ENCODE measurements around the gene CRELD1.

The CRELD1 gene

GRCh38 chr3:9908286-9908685, 25.3 kb upstream of the CRELD1 start:
- Histone ChIP-seq H3K4me1 (ENCODE audit: control insufficient read depth, insufficient read depth, low read length) (peaks cover 24% of the 10 kb centered on the region), H3K4me2 (ENCODE audit: low read length) (no peak overlapping the region), H3K36me3 (ENCODE audit: insufficient read depth, low read length) (no peaks in the 10 kb centered on the region), H3K9me3 (replicated peaks; ENCODE audit: low read length) (no peaks in the 10 kb centered on the region), H3K4me3 (ENCODE audit: low read length) (no peak overlapping the region), H3K9ac (ENCODE audit: low read depth, low read length) (no peak overlapping the region), H3K27me3 (ENCODE audit: control insufficient read depth, insufficient read depth, low read length) (no peaks in the 10 kb centered on the region)

GRCh38 chr3:9909221-9910013, 24.2 kb upstream of the CRELD1 start:
- Histone ChIP-seq H3K4me3 (ENCODE audit: low read length) (no peak overlapping the region), H3K9me3 (replicated peaks; ENCODE audit: low read length) (no peaks in the 10 kb centered on the region), H3K4me2 (ENCODE audit: low read length) (no peak overlapping the region), H3K9ac (ENCODE audit: low read depth, low read length) (no peak overlapping the region), H3K27me3 (ENCODE audit: control insufficient read depth, insufficient read depth, low read length) (no peaks in the 10 kb centered on the region), H3K4me1 (ENCODE audit: control insufficient read depth, insufficient read depth, low read length) (peaks cover 27% of the 10 kb centered on the region), H3K36me3 (ENCODE audit: insufficient read depth, low read length) (no peaks in the 10 kb centered on the region)

GRCh38 chr3:9911863-9912262, 21.8 kb upstream of the CRELD1 start:
- no peaks in the 10 kb centered on the region for H3K27me3 ChIP-seq (ENCODE audit: control insufficient read depth, insufficient read depth, low read length)
- no peaks in the 10 kb centered on the region for H3K36me3 ChIP-seq (ENCODE audit: insufficient read depth, low read length)
- no peaks in the 10 kb centered on the region for H3K9me3 ChIP-seq (replicated peaks; ENCODE audit: low read length)

GRCh38 chr3:9912294-9912935, 21.2 kb upstream of the CRELD1 start:
- Histone ChIP-seq H3K36me3 (ENCODE audit: insufficient read depth, low read length) (no peaks in the 10 kb centered on the region), H3K4me3 (ENCODE audit: low read length) (no peak overlapping the region), H3K4me1 (ENCODE audit: control insufficient read depth, insufficient read depth, low read length) (peaks cover 54% of the 10 kb centered on the region)

More at GRCh38 chr3:9911863-9912262, 21.8 kb upstream of the CRELD1 start:
- peaks cover 49% of the 10 kb centered on the region for H3K4me1 ChIP-seq (ENCODE audit: control insufficient read depth, insufficient read depth, low read length)
- no peak overlapping the region for H3K4me2 ChIP-seq (ENCODE audit: low read length)
- no peak overlapping the region for H3K4me3 ChIP-seq (ENCODE audit: low read length)
- no peak overlapping the region for H3K9ac ChIP-seq (ENCODE audit: low read depth, low read length)

GRCh38 chr3:9913601-9914000, 20.0 kb upstream of the CRELD1 start:
- Histone ChIP-seq H3K4me3 (ENCODE audit: low read length) (no peak overlapping the region), H3K9ac (ENCODE audit: low read depth, low read length) (no peak overlapping the region), H3K4me2 (ENCODE audit: low read length) (no peak overlapping the region), H3K36me3 (ENCODE audit: insufficient read depth, low read length) (no peaks in the 10 kb centered on the region), H3K4me1 (ENCODE audit: control insufficient read depth, insufficient read depth, low read length) (peaks cover 64% of the 10 kb centered on the region), H3K27me3 (ENCODE audit: control insufficient read depth, insufficient read depth, low read length) (no peaks in the 10 kb centered on the region), H3K9me3 (replicated peaks; ENCODE audit: low read length) (no peaks in the 10 kb centered on the region)

More at GRCh38 chr3:9912294-9912935, 21.2 kb upstream of the CRELD1 start:
- Histone ChIP-seq H3K27me3 (ENCODE audit: control insufficient read depth, insufficient read depth, low read length) (no peaks in the 10 kb centered on the region), H3K9me3 (replicated peaks; ENCODE audit: low read length) (no peaks in the 10 kb centered on the region), H3K4me2 (ENCODE audit: low read length) (no peak overlapping the region), H3K9ac (ENCODE audit: low read depth, low read length) (no peak overlapping the region)

GRCh38 chr3:9914011-9914410, 19.6 kb upstream of the CRELD1 start:
- H3K4me3 ChIP-seq (ENCODE audit: low read length), result no peak overlapping the region
- no peak overlapping the region for H3K4me2 ChIP-seq (ENCODE audit: low read length)
- H3K9me3 ChIP-seq (replicated peaks; ENCODE audit: low read length), result no peaks in the 10 kb centered on the region
- H3K4me1 ChIP-seq (ENCODE audit: control insufficient read depth, insufficient read depth, low read length), result peaks cover 64% of the 10 kb centered on the region
- H3K36me3 ChIP-seq (ENCODE audit: insufficient read depth, low read length), result no peaks in the 10 kb centered on the region
- H3K27me3 ChIP-seq (ENCODE audit: control insufficient read depth, insufficient read depth, low read length), result no peaks in the 10 kb centered on the region
- H3K9ac ChIP-seq (ENCODE audit: low read depth, low read length), result no peak overlapping the region

GRCh38 chr3:9914559-9915253, 18.9 kb upstream of the CRELD1 start:
- H3K27me3 ChIP-seq (ENCODE audit: control insufficient read depth, insufficient read depth, low read length), result no peaks in the 10 kb centered on the region
- no peaks in the 10 kb centered on the region for H3K9me3 ChIP-seq (replicated peaks; ENCODE audit: low read length)
- peak overlapping the region; percentile 73 for H3K4me3 ChIP-seq (ENCODE audit: low read length)
- peaks cover 59% of the 10 kb centered on the region for H3K4me1 ChIP-seq (ENCODE audit: control insufficient read depth, insufficient read depth, low read length)
- peak overlapping the region; percentile 92 for H3K4me2 ChIP-seq (ENCODE audit: low read length)
- H3K9ac ChIP-seq (ENCODE audit: low read depth, low read length), result peak overlapping the region; percentile 85
- no peaks in the 10 kb centered on the region for H3K36me3 ChIP-seq (ENCODE audit: insufficient read depth, low read length)

- H3K27me3 ChIP-seq (ENCODE audit: control insufficient read depth, insufficient read depth, low read length), result no peaks in the 10 kb centered on the region
- H3K9ac ChIP-seq (ENCODE audit: low read depth, low read length), result peak overlapping the region; percentile 85
- H3K4me3 ChIP-seq (ENCODE audit: low read length), result peak overlapping the region; percentile 73
- peak overlapping the region; percentile 92 for H3K4me2 ChIP-seq (ENCODE audit: low read length)
- peaks cover 3% of the 10 kb centered on the region for H3K36me3 ChIP-seq (ENCODE audit: insufficient read depth, low read length)
- no peaks in the 10 kb centered on the region for H3K9me3 ChIP-seq (replicated peaks; ENCODE audit: low read length)
- H3K4me1 ChIP-seq (ENCODE audit: control insufficient read depth, insufficient read depth, low read length), result peaks cover 57% of the 10 kb centered on the region
These were observed 18.1 kb upstream of the CRELD1 start for GRCh38 chr3:9915254-9916141.

GRCh38 chr3:9916346-9916733, 17.3 kb upstream of the CRELD1 start:
- Histone ChIP-seq H3K27me3 (ENCODE audit: control insufficient read depth, insufficient read depth, low read length) (no peaks in the 10 kb centered on the region), H3K9me3 (replicated peaks; ENCODE audit: low read length) (no peaks in the 10 kb centered on the region), H3K4me2 (ENCODE audit: low read length) (peak overlapping the region; percentile 92), H3K9ac (ENCODE audit: low read depth, low read length) (peak overlapping the region; percentile 83), H3K4me1 (ENCODE audit: control insufficient read depth, insufficient read depth, low read length) (peaks cover 57% of the 10 kb centered on the region), H3K4me3 (ENCODE audit: low read length) (peak overlapping the region; percentile 69), H3K36me3 (ENCODE audit: insufficient read depth, low read length) (peaks cover 5% of the 10 kb centered on the region)

GRCh38 chr3:9916734-9917680, 16.6 kb upstream of the CRELD1 start, which contains the start of gene IL17RC:
Gene IL17RC, plus strand, starts transcription at chr3:9917098. Its CDS starts 218 bp downstream, at chr3:9917316.
- H3K9me3 ChIP-seq (replicated peaks; ENCODE audit: low read length), result no peaks in the 10 kb centered on the region
- peaks cover 54% of the 10 kb centered on the region for H3K4me1 ChIP-seq (ENCODE audit: control insufficient read depth, insufficient read depth, low read length)
- H3K4me3 ChIP-seq (ENCODE audit: low read length), result peak within 1 kb of the TSS; percentile 73
- peak within 1 kb of the TSS; percentile 92 for H3K4me2 ChIP-seq (ENCODE audit: low read length)
- H3K27me3 ChIP-seq (ENCODE audit: control insufficient read depth, insufficient read depth, low read length), result no peaks in the 10 kb centered on the region
- H3K36me3 ChIP-seq (ENCODE audit: insufficient read depth, low read length), result peaks cover 5% of the 10 kb centered on the region
- peak within 1 kb of the TSS; percentile 85 for H3K9ac ChIP-seq (ENCODE audit: low read depth, low read length)

All from skeletal muscle satellite cell (primary cell).